HCT116 (cell line): ENCODE data around the gene LAMTOR4. TPM values are rescaled to one million over a fixed set of nuclear protein-coding genes. Genes with fewer than 3 reads are reported as not detected.

ENCODE experiments used
- ATAC-seq: fragments of 200-7000 bp; cut with Tn5 transposase; 2 replicates; pipeline ENCODE4 v1.9.1; 2020; ENCODE audit warnings: mild to moderate bottlenecking, moderate library complexity
- BruUV-seq: library from RNA; stranded (reverse); fragments of 400-500 nt; replicated peaks from 2 replicates; lab custom pipeline; 2021; lab: Mats Ljungman, UMichigan
- CTCF ChIA-PET: fragments of 300-600 bp; sonication (Branson Sonifier 250); formaldehyde crosslinking; loops from one replicate; lab custom pipeline; 2021; ENCODE audit warnings: antibody characterized with exemption; lab: Charles Lee
- POLR2A ChIA-PET: fragments of 300-600, 350-600 bp; sonication (Branson Sonifier 250); formaldehyde crosslinking; loops from one replicate; lab custom pipeline; 2021; ENCODE audit warnings: antibody characterized with exemption; lab: Charles Lee
- RAD21 ChIA-PET, 2 experiments: fragments of 300-600 bp; sonication (Branson Sonifier 250); formaldehyde crosslinking; loops; one replicate each; lab custom pipeline; 2023; ENCODE audit warnings: low total read pairs in 2 of 2; ENCODE audit not compliant: uncharacterized antibody in 2 of 2, unreplicated experiment in 2 of 2, low non-redundant PET in 1 of 2; lab: Charles Lee
- DNase-seq: peaks from one replicate; pipeline ENCODE4 v3.0.0-alpha.2; 2010; ENCODE audit warnings: low read depth, low spot score
- H2AFZ ChIP-seq: fragments of 200-600 bp; shearing (Covaris generic), sonication (generic); 2 replicates; pipeline ENCODE4 v1.6.1; 2017; ENCODE audit warnings: low read depth, mixed run types, mixed read lengths, antibody characterized with exemption, low read length; ENCODE audit not compliant: poor library complexity, severe bottlenecking
- H3K27ac ChIP-seq: 2 replicates; pipeline ENCODE4 v1.5.1; 2012; ENCODE audit warnings: low read depth, low read length
- H3K27me3 ChIP-seq: fragments of 200-600 bp; sonication (generic); 2 replicates; pipeline ENCODE4 v1.6.1; 2016; ENCODE audit warnings: mixed run types, low read length, mixed read lengths; ENCODE audit not compliant: insufficient read depth
- H3K36me3 ChIP-seq, 2 experiments: fragments of 200-500 bp in 1 of 2; fragments of 200-600 bp in 1 of 2; sonication (Bioruptor generic) in 1 of 2; sonication (generic) in 1 of 2; 2 replicates each; pipeline versions ENCODE4 v1.5.1 to v1.6.1; 2014 to 2016; ENCODE audit warnings: low read length in 2 of 2, inconsistent platforms in 1 of 2, mixed read lengths in 1 of 2, mixed run types in 1 of 2; ENCODE audit not compliant: insufficient read depth in 2 of 2, control insufficient read depth in 1 of 2
- H3K4me1 ChIP-seq, 2 experiments: fragments of 200-600 bp in 1 of 2; sonication (generic) in 1 of 2; 2 replicates each; pipeline versions ENCODE4 v1.5.1 to v1.6.1; 2012 to 2017; ENCODE audit warnings: low read length in 2 of 2, inconsistent platforms in 1 of 2, mild to moderate bottlenecking in 1 of 2, mixed read lengths in 1 of 2, mixed run types in 1 of 2, moderate library complexity in 1 of 2; ENCODE audit not compliant: insufficient read depth in 2 of 2, control insufficient read depth in 1 of 2
- H3K4me2 ChIP-seq: fragments of 200-600 bp; sonication (generic); 2 replicates; pipeline ENCODE4 v1.6.1; 2017; ENCODE audit warnings: mixed run types, low read length, mixed read lengths
- H3K4me3 ChIP-seq, 2 experiments: fragments of 200-600 bp in 1 of 2; sonication (generic) in 1 of 2; replicated peaks in 1 of 2; 2 replicates each; pipeline ENCODE4 v1.5.1; 2011 to 2016; ENCODE audit warnings: low read length in 2 of 2, control low read depth in 1 of 2, low read depth in 1 of 2, mild to moderate bottlenecking in 1 of 2, mixed read lengths in 1 of 2, mixed run types in 1 of 2
- H3K79me2 ChIP-seq: fragments of 200-600 bp; sonication (generic); 2 replicates; pipeline ENCODE4 v1.6.1; 2017; ENCODE audit warnings: mild to moderate bottlenecking, mixed run types, low read length, moderate library complexity, mixed read lengths; ENCODE audit not compliant: insufficient read depth
- H3K9ac ChIP-seq: fragments of 200-600 bp; sonication (generic); 2 replicates; pipeline ENCODE4 v1.6.1; 2016; ENCODE audit warnings: low read length, mixed read lengths
- H3K9me2 ChIP-seq: fragments of 200-600 bp; sonication (generic), shearing (Covaris generic); 2 replicates; pipeline ENCODE4 v1.6.1; 2017; ENCODE audit warnings: mixed run types, mild to moderate bottlenecking, moderate library complexity; ENCODE audit not compliant: insufficient read depth
- H3K9me3 ChIP-seq, 2 experiments: fragments of 200-500 bp in 1 of 2; fragments of 200-600 bp in 1 of 2; sonication (Bioruptor generic) in 1 of 2; sonication (generic) in 1 of 2; 2 replicates each; pipeline ENCODE4 v1.6.1; 2014 to 2017; ENCODE audit warnings: low read length in 2 of 2, mixed read lengths in 2 of 2, inconsistent platforms in 1 of 2, low read depth in 1 of 2, mild to moderate bottlenecking in 1 of 2, mixed run types in 1 of 2, moderate library complexity in 1 of 2; ENCODE audit not compliant: control insufficient read depth in 1 of 2, insufficient read depth in 1 of 2
- H4K20me1 ChIP-seq: fragments of 200-600 bp; sonication (generic), shearing (Covaris generic); 2 replicates; pipeline ENCODE4 v1.6.1; 2017; ENCODE audit warnings: mixed run types, mild to moderate bottlenecking, moderate library complexity; ENCODE audit not compliant: insufficient read depth
- ATF3 ChIP-seq: IDR thresholded peaks from 2 replicates; pipeline ENCODE4 v1.6.1; 2012
- CBX3 ChIP-seq: IDR thresholded peaks from 2 replicates; pipeline ENCODE4 v1.6.1; 2012; ENCODE audit warnings: low read depth
- CEBPB ChIP-seq: IDR thresholded peaks from 2 replicates; pipeline ENCODE4 v1.6.1; 2012; ENCODE audit warnings: low read depth
- EGR1 ChIP-seq: IDR thresholded peaks from 2 replicates; pipeline ENCODE4 v1.6.1; 2012; ENCODE audit warnings: low read depth
- ELF1 ChIP-seq: IDR thresholded peaks from 2 replicates; pipeline ENCODE4 v1.6.1; 2012; ENCODE audit warnings: low read depth, borderline replicate concordance
- EZH2 ChIP-seq: fragments of 200-600 bp; sonication (generic); IDR thresholded peaks from 2 replicates; pipeline ENCODE4 v1.6.1; 2017; ENCODE audit warnings: antibody characterized with exemption, mixed run types
- EZH2phosphoT487 ChIP-seq: fragments of 200-600 bp; IDR thresholded peaks from 2 replicates; pipeline ENCODE4 v1.6.1; 2018; ENCODE audit warnings: antibody characterized with exemption, borderline replicate concordance
- SP1 ChIP-seq: IDR thresholded peaks from 2 replicates; pipeline ENCODE4 v1.6.1; 2012; ENCODE audit warnings: low read depth
- YY1 ChIP-seq: IDR thresholded peaks from 2 replicates; pipeline ENCODE4 v1.6.1; 2011; ENCODE audit warnings: low read length, low read depth, moderate library complexity, mild to moderate bottlenecking; ENCODE audit not compliant: insufficient replicate concordance; ENCODE audit errors: extremely low read depth
- intact Hi-C: fragments of 100-400 bp; cut with micrococcal nuclease; formaldehyde crosslinking; loops from 2 replicates; pipeline ENCODE4 v1.10.0; 2022
- total RNA-seq: library from RNA; stranded (reverse); gene quantifications from one replicate; pipeline ENCODE4 v1.2.1, GENCODE V29; 2021; ENCODE audit not compliant: unreplicated experiment
- TF ChIP-seq, protein P1 (sequence below): IDR thresholded peaks from 2 replicates; pipeline ENCODE4 v1.6.1; 2012; ENCODE audit warnings: low read depth
- TF ChIP-seq, protein P2 (sequence below), 3 experiments: fragments of 200-600 bp in 1 of 3; sonication (generic) in 1 of 3; IDR thresholded peaks in 2 of 3; conservative IDR thresholded peaks in 1 of 3; 2 replicates each; pipeline ENCODE4 v1.5.1; 2012 to 2017; ENCODE audit warnings: low read depth in 2 of 3, low read length in 2 of 3, antibody characterized with exemption in 1 of 3, borderline replicate concordance in 1 of 3, control low read depth in 1 of 3, mild to moderate bottlenecking in 1 of 3, mixed read lengths in 1 of 3, mixed run types in 1 of 3, moderate library complexity in 1 of 3; ENCODE audit not compliant: insufficient read depth in 1 of 3
- TF ChIP-seq, protein P3 (sequence below): IDR thresholded peaks from 2 replicates; pipeline ENCODE4 v1.6.1; 2012
- TF ChIP-seq, protein P4 (sequence below): IDR thresholded peaks from 2 replicates; pipeline ENCODE4 v1.6.1; 2011; ENCODE audit warnings: mild to moderate bottlenecking, low read length, moderate library complexity; ENCODE audit not compliant: insufficient replicate concordance; ENCODE audit errors: extremely low read depth

LAMTOR4 gene
- total RNA-seq, 1 experiment from 2014 or later, result 152 TPM

- TF ChIP-seq, protein P1, sequence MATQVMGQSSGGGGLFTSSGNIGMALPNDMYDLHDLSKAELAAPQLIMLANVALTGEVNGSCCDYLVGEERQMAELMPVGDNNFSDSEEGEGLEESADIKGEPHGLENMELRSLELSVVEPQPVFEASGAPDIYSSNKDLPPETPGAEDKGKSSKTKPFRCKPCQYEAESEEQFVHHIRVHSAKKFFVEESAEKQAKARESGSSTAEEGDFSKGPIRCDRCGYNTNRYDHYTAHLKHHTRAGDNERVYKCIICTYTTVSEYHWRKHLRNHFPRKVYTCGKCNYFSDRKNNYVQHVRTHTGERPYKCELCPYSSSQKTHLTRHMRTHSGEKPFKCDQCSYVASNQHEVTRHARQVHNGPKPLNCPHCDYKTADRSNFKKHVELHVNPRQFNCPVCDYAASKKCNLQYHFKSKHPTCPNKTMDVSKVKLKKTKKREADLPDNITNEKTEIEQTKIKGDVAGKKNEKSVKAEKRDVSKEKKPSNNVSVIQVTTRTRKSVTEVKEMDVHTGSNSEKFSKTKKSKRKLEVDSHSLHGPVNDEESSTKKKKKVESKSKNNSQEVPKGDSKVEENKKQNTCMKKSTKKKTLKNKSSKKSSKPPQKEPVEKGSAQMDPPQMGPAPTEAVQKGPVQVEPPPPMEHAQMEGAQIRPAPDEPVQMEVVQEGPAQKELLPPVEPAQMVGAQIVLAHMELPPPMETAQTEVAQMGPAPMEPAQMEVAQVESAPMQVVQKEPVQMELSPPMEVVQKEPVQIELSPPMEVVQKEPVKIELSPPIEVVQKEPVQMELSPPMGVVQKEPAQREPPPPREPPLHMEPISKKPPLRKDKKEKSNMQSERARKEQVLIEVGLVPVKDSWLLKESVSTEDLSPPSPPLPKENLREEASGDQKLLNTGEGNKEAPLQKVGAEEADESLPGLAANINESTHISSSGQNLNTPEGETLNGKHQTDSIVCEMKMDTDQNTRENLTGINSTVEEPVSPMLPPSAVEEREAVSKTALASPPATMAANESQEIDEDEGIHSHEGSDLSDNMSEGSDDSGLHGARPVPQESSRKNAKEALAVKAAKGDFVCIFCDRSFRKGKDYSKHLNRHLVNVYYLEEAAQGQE, result no peak
These were observed 10.6 kb upstream of the LAMTOR4 start (continued) for GRCh38 chr7:100137851-100138760.

DNA sequence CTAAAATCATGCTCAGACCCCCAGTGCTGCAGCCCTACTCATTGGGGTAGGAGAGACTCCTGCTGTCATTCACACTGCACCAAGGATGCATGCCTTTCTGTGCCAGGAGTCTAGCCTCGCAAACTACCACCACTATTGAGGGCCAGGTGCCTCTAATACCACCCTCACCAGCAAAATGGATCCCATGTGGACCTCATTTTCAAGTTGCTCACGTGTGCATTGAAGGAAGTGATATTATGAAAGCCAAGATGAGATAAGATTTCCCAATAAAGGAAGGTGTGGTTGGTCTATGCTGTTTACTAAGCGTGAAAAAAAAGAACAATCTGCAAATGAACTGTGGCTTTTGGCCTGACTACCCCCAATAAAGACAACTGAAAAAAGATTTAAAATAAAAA lies 7.2 kb upstream of the LAMTOR4 start:
- no peak overlapping the region for H3K4me2 ChIP-seq
- H4K20me1 ChIP-seq, result no peaks in the 10 kb centered on the region
- no peak overlapping the region for H3K9ac ChIP-seq
- ChIA-PET CTCF (no interaction called here), POLR2A (no interaction called here), RAD21 (no interaction called here)
- ATAC-seq (no peak), DNase-seq (no peak)
- H3K4me1 ChIP-seq, result no peaks in the 10 kb centered on the region
- H3K9me2 ChIP-seq, result no peaks in the 10 kb centered on the region
- no peaks in the 10 kb centered on the region for H3K36me3 ChIP-seq
- no TSS peak for BruUV-seq
- no peak overlapping the region for H3K27ac ChIP-seq
- intact Hi-C loops, result no loop called here
- no peaks in the 10 kb centered on the region for H3K27me3 ChIP-seq
- no peak overlapping the region for H2AFZ ChIP-seq
- no peak overlapping the region for H3K4me3 ChIP-seq
- no peaks in the 10 kb centered on the region for H3K79me2 ChIP-seq
- H3K9me3 ChIP-seq, result no peaks in the 10 kb centered on the region
- TF ChIP-seq EZH2 (no peak), CEBPB (no peak), EZH2phosphoT487 (no peak), EGR1 (no peak), SP1 (no peak), YY1 (no peak), ELF1 (no peak), CBX3 (no peak), ATF3 (no peak)
- TF ChIP-seq, protein P2, sequence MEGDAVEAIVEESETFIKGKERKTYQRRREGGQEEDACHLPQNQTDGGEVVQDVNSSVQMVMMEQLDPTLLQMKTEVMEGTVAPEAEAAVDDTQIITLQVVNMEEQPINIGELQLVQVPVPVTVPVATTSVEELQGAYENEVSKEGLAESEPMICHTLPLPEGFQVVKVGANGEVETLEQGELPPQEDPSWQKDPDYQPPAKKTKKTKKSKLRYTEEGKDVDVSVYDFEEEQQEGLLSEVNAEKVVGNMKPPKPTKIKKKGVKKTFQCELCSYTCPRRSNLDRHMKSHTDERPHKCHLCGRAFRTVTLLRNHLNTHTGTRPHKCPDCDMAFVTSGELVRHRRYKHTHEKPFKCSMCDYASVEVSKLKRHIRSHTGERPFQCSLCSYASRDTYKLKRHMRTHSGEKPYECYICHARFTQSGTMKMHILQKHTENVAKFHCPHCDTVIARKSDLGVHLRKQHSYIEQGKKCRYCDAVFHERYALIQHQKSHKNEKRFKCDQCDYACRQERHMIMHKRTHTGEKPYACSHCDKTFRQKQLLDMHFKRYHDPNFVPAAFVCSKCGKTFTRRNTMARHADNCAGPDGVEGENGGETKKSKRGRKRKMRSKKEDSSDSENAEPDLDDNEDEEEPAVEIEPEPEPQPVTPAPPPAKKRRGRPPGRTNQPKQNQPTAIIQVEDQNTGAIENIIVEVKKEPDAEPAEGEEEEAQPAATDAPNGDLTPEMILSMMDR (IDR thresholded peaks at IDR 0.05 in 2 of 3, conservative IDR thresholded peaks at IDR 0.05 in 1 of 3; ENCODE audit: borderline replicate concordance in 1 of 3, insufficient read depth in 1 of 3, low read depth in 2 of 3, low read length in 2 of 3), result no peak
- TF ChIP-seq, protein P3, sequence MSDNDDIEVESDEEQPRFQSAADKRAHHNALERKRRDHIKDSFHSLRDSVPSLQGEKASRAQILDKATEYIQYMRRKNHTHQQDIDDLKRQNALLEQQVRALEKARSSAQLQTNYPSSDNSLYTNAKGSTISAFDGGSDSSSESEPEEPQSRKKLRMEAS, result no peak
- TF ChIP-seq, protein P4, sequence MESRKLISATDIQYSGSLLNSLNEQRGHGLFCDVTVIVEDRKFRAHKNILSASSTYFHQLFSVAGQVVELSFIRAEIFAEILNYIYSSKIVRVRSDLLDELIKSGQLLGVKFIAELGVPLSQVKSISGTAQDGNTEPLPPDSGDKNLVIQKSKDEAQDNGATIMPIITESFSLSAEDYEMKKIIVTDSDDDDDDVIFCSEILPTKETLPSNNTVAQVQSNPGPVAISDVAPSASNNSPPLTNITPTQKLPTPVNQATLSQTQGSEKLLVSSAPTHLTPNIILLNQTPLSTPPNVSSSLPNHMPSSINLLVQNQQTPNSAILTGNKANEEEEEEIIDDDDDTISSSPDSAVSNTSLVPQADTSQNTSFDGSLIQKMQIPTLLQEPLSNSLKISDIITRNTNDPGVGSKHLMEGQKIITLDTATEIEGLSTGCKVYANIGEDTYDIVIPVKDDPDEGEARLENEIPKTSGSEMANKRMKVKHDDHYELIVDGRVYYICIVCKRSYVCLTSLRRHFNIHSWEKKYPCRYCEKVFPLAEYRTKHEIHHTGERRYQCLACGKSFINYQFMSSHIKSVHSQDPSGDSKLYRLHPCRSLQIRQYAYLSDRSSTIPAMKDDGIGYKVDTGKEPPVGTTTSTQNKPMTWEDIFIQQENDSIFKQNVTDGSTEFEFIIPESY, result no peak
